ENCODE data around the gene PTN. TPM values are rescaled to one million over a fixed set of nuclear protein-coding genes. Genes with fewer than 3 reads are reported as not detected.

PTN gene
- total and polyA plus RNA-seq, 7 donors = 4.4 to 52.3 (median 35.5) TPM; not detected in 1

DNA sequence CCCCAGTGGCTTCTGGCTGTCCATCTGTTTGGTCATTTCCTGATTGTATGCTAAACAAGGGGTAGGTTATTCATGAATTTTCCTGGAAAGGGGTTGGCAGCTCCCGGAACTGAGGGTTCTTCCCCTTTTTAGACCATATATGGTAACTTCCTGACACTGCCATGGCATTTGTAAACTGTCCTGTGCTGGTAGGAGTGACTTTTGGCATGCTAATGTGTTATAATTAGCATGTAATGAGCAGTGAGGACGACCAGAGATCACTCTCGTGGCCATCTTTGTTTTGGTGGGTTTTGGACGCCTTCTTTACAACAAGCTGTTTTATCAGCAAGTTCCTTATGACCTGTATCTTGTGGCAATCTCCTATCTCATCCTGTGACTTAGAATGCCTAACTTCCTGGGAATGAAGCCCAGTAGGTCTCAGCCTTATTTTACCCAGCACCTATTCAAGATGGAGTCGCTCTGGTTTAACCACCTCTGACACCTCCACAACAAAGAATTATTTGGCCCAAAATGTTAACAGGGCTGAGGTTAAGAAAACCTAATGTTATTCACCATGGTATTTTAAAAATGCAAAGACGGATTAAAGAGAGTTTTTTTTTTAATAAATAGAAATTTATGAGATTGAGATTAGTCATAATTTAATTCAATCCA is 2.4 kb upstream of the PTN start:
- H3K9me3 ChIP-seq = no peaks in the 10 kb centered on the region
- DNase-seq = no peak
- no peak overlapping the region for H3K4me3 ChIP-seq
- H3K27me3 ChIP-seq = no peaks in the 10 kb centered on the region
- H3K36me3 ChIP-seq = no peaks in the 10 kb centered on the region
- H3K4me1 ChIP-seq = peaks cover 0 to 18% (median 11%) of the 10 kb centered on the region in 4 donors
- TF ChIP-seq EP300 (IDR thresholded peaks at IDR 0.05) (no peak), POLR2AphosphoS5 (IDR thresholded peaks at IDR 0.05) (no peak), POLR2A (IDR thresholded peaks at IDR 0.05) (no peak)
- TF ChIP-seq, protein P1, sequence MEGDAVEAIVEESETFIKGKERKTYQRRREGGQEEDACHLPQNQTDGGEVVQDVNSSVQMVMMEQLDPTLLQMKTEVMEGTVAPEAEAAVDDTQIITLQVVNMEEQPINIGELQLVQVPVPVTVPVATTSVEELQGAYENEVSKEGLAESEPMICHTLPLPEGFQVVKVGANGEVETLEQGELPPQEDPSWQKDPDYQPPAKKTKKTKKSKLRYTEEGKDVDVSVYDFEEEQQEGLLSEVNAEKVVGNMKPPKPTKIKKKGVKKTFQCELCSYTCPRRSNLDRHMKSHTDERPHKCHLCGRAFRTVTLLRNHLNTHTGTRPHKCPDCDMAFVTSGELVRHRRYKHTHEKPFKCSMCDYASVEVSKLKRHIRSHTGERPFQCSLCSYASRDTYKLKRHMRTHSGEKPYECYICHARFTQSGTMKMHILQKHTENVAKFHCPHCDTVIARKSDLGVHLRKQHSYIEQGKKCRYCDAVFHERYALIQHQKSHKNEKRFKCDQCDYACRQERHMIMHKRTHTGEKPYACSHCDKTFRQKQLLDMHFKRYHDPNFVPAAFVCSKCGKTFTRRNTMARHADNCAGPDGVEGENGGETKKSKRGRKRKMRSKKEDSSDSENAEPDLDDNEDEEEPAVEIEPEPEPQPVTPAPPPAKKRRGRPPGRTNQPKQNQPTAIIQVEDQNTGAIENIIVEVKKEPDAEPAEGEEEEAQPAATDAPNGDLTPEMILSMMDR (IDR thresholded peaks at IDR 0.05) = no peak
- no peak overlapping the region for H3K27ac ChIP-seq
- WGBS, 2 donors = 64 to 75% methylated on average over 6 of the region's 6 CpGs
- intact Hi-C loops (cut with DNase I) = no loop called here

DNA sequence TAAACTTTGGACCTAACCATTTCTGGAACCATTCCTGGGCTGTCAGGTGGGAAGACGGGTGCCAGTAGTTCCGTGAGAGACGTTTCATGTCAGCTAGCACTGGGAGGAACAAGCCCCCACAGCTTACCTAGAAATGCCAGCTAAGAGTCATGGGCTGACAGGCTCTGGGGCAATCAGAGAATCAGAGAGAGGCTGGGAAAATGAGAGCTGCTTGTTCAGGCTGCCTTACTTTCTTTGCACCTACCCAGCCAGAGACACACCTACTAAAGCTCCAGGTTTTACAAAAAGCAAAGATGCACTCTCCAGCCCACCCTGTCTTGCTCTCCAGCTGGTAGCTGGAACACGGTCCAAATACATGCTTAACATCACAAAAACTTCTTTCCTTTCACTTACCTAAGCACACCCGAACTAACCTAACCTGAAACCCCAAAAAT is 688 bp downstream of the PTN start:
- H3K9me3 ChIP-seq = no peaks in the 10 kb centered on the region
- no peak for TF ChIP-seq POLR2A (IDR thresholded peaks at IDR 0.05)
- no peak for TF ChIP-seq EP300 (IDR thresholded peaks at IDR 0.05)
- TF ChIP-seq, protein P1 (IDR thresholded peaks at IDR 0.05) = no peak
- no peak for TF ChIP-seq POLR2AphosphoS5 (IDR thresholded peaks at IDR 0.05)
- peak overlapping the region in 3 of 4 donors; percentile 30 to 66 (median 43) for H3K27ac ChIP-seq
- H3K36me3 ChIP-seq = no peaks in the 10 kb centered on the region
- H3K4me3 ChIP-seq = peak overlapping the region; percentile 39 to 54 (median 50)
- WGBS, 2 donors = 5 to 23% methylated on average over 5 of the region's 5 CpGs
- H3K27me3 ChIP-seq = no peaks in the 10 kb centered on the region
- peaks cover 0 to 18% (median 11%) of the 10 kb centered on the region in 4 donors for H3K4me1 ChIP-seq
- intact Hi-C loops (cut with DNase I) = no loop called here
- no peak for DNase-seq

DNA sequence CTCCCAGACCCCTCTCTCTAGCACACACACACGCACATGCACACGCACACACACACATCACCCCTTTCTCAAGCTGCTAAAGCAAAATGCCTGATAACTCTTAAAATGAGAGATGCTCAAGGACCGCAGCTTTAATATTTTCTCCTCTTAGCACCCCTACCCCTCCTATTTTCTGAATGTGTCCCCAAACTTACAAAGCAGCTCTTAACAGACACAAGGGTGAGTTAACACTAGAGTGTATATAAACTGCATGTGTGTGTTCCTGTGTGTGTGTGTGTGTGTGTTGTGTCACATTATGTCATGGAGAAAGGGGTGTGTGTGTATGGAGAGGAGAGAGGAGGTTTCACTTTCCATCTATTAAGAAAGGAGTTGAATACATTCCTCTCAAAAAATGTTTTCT is 1.3 kb downstream of the PTN start:
- Histone ChIP-seq H3K4me1 (peaks cover 0 to 18% (median 11%) of the 10 kb centered on the region in 4 donors), H3K4me3 (peak overlapping the region; percentile 39 to 54 (median 50)), H3K36me3 (no peaks in the 10 kb centered on the region), H3K27ac (no peak overlapping the region), H3K27me3 (no peaks in the 10 kb centered on the region), H3K9me3 (no peaks in the 10 kb centered on the region)
- intact Hi-C loops (cut with DNase I) = no loop called here
- DNase-seq = no peak
- WGBS, 2 donors = 78 to 89% methylated on average over 3 of the region's 3 CpGs
- TF ChIP-seq, protein P1 (IDR thresholded peaks at IDR 0.05) = no peak
- TF ChIP-seq POLR2AphosphoS5 (IDR thresholded peaks at IDR 0.05) (no peak), EP300 (IDR thresholded peaks at IDR 0.05) (no peak), POLR2A (IDR thresholded peaks at IDR 0.05) (no peak)

DNA sequence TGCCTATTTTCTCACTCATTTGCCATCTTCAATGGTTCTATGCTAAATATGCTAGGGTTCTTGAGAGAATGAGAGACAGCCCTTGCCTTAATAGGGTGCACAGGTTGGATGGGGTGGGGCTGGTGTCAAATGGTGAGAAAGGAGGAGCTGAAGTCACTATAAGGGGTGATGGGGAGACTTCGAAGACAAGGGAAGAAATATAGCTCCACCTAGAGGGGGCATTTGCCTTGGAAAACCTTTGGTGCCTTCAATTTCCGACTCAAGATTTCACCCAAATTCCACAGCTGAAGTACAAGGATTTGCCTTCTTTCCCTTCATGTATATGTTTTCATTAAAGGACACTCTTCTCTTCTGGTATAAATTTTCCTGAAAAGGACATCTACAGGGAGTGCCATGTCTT is 5.6 kb downstream of the PTN start:
- 56 to 61% methylated on average over 2 of the region's 2 CpGs for WGBS, 2 donors
- no peaks in the 10 kb centered on the region for H3K27me3 ChIP-seq
- intact Hi-C loops (cut with DNase I) = no loop called here
- DNase-seq = no peak
- peaks cover 0 to 12% (median 7%) of the 10 kb centered on the region in 4 donors for H3K4me1 ChIP-seq
- TF ChIP-seq EP300 (IDR thresholded peaks at IDR 0.05) (no peak), POLR2AphosphoS5 (IDR thresholded peaks at IDR 0.05) (no peak), POLR2A (IDR thresholded peaks at IDR 0.05) (no peak)
- TF ChIP-seq, protein P1 (IDR thresholded peaks at IDR 0.05) = no peak
- H3K36me3 ChIP-seq = no peaks in the 10 kb centered on the region
- H3K4me3 ChIP-seq = no peak overlapping the region
- H3K27ac ChIP-seq = no peak overlapping the region
- no peaks in the 10 kb centered on the region for H3K9me3 ChIP-seq
